Activated naive CD8-positive, alpha-beta T cell treated with anti-CD3 and anti-CD28 coated beads for 36 hours (primary cell): ENCODE results near the gene GTF2F2. TPM values are rescaled to one million over a fixed set of nuclear protein-coding genes. Genes with fewer than 3 reads are reported as not detected.
"Not testable (repeated sequence)": the region's sequence is repeated elsewhere in the genome, so short reads cannot be mapped to it uniquely, and the experiment has no call there.

Experiments
- DNase-seq: peaks from one replicate; pipeline ENCODE4 v3.0.0; 2021
- H3K27ac Mint-ChIP-seq: one replicate; pipeline ENCODE4 v1.8.0; 2022; ENCODE audit warnings: mild to moderate bottlenecking, moderate library complexity, mixed read lengths
- H3K27me3 Mint-ChIP-seq: one replicate; pipeline ENCODE4 v1.8.0; 2022; ENCODE audit warnings: mild to moderate bottlenecking, mixed read lengths
- H3K36me3 Mint-ChIP-seq: one replicate; pipeline ENCODE4 v1.8.0; 2021; ENCODE audit warnings: mild to moderate bottlenecking, mixed read lengths
- H3K4me1 Mint-ChIP-seq: one replicate; pipeline ENCODE4 v1.8.0; 2021; ENCODE audit warnings: mixed read lengths
- H3K4me3 Mint-ChIP-seq: one replicate; pipeline ENCODE4 v1.8.0; 2022; ENCODE audit warnings: mild to moderate bottlenecking, moderate library complexity, mixed read lengths
- H3K9me3 Mint-ChIP-seq: one replicate; pipeline ENCODE4 v1.8.0; 2022; ENCODE audit warnings: mixed read lengths
- total RNA-seq, 2 experiments: library from RNA; stranded (reverse); gene quantifications; one replicate each; pipeline ENCODE4 v1.2.3, GENCODE V29; 2021

Gene GTF2F2
- total RNA-seq, 2 experiments from 2014 or later = 31.2 to 32.4 TPM

DNA sequence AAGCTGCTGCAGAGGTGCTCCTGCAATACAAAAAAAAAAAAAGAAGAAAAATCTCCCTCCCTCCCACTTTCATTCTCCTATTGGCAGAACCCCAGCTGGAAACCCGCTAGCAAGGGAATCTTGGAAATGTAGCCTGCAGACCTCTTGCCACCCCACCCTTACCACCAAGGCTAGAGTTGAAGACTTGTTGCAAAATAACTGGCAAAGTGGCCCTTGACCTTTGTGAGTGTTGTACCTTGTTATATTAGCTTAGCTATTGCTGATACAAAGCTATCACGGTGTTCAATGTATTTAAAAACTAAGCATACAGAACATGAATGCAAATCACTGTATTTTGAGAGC lies 138.0 kb downstream of the GTF2F2 start:
- peaks cover 2% of the 10 kb centered on the region for H3K9me3 Mint-ChIP-seq
- H3K36me3 Mint-ChIP-seq = peaks cover 14% of the 10 kb centered on the region
- H3K27ac Mint-ChIP-seq = peak overlapping the region; percentile 64
- H3K27me3 Mint-ChIP-seq = no peaks in the 10 kb centered on the region
- no peak overlapping the region for H3K4me3 Mint-ChIP-seq
- H3K4me1 Mint-ChIP-seq = peaks cover 32% of the 10 kb centered on the region
- no peak for DNase-seq

DNA sequence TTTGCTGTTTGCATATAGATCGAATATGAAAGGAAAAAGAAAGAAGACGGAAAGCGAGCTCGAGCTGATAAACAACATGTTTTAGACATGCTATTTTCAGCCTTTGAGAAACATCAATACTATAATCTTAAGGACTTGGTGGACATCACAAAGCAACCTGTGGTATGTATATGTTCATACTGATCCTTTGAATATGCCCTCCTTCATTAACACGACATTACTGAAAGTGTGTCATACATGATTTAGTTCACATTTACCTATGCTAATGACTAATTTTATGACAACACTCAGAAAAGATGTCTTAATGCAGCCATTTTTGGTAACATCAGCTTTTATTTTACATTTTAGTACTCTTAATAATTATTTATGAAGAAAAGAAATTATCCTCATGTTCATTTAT lies 146.9 kb downstream of the GTF2F2 start:
- no peak for DNase-seq
- no peak overlapping the region for H3K27ac Mint-ChIP-seq
- no peaks in the 10 kb centered on the region for H3K9me3 Mint-ChIP-seq
- H3K4me1 Mint-ChIP-seq = no peaks in the 10 kb centered on the region
- H3K36me3 Mint-ChIP-seq = peaks cover 7% of the 10 kb centered on the region
- no peaks in the 10 kb centered on the region for H3K27me3 Mint-ChIP-seq
- no peak overlapping the region for H3K4me3 Mint-ChIP-seq

GRCh38 chr13:45269204-45269603 lies 148.9 kb downstream of the GTF2F2 start:
- DNase-seq = no peak
- H3K9me3 Mint-ChIP-seq = no peaks in the 10 kb centered on the region
- H3K27me3 Mint-ChIP-seq = no peaks in the 10 kb centered on the region
- no peaks in the 10 kb centered on the region for H3K4me1 Mint-ChIP-seq
- peaks cover 6% of the 10 kb centered on the region for H3K36me3 Mint-ChIP-seq
- no peak overlapping the region for H3K27ac Mint-ChIP-seq
- no peak overlapping the region for H3K4me3 Mint-ChIP-seq

DNA sequence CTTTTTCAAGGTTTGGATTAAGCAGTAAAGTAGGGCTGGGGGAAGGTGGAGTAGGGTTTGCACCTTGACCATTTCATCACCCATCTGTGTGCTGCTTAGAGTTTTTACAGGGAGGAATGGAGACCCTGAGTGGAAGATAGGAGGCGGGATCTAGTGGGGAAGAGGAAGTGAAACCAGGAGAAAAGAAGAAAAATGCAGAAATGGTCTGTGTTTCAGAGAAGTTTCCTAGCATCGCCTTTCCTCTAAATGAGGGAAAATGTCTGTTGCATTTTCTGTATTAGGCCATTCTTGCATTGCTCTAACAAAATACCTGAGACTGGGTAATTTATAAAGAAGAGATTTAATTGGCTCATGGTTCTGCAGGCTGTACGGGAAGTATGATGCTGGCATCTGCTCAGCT lies 156.6 kb downstream of the GTF2F2 start:
- Mint-ChIP-seq H3K36me3 (peaks cover 36% of the 10 kb centered on the region), H3K4me3 (no peak overlapping the region), H3K4me1 (peaks cover 14% of the 10 kb centered on the region), H3K9me3 (peaks cover 6% of the 10 kb centered on the region), H3K27me3 (no peaks in the 10 kb centered on the region), H3K27ac (no peak overlapping the region)
- no peak for DNase-seq

- H3K4me1 Mint-ChIP-seq = peaks cover 14% of the 10 kb centered on the region
- no peaks in the 10 kb centered on the region for H3K27me3 Mint-ChIP-seq
- H3K36me3 Mint-ChIP-seq = peaks cover 36% of the 10 kb centered on the region
- H3K4me3 Mint-ChIP-seq = no peak overlapping the region
- H3K9me3 Mint-ChIP-seq = peaks cover 6% of the 10 kb centered on the region
- H3K27ac Mint-ChIP-seq = no peak overlapping the region
- DNase-seq = no peak
Observed at GRCh38 chr13:45278096-45278645, 157.9 kb downstream of the GTF2F2 start.

DNA sequence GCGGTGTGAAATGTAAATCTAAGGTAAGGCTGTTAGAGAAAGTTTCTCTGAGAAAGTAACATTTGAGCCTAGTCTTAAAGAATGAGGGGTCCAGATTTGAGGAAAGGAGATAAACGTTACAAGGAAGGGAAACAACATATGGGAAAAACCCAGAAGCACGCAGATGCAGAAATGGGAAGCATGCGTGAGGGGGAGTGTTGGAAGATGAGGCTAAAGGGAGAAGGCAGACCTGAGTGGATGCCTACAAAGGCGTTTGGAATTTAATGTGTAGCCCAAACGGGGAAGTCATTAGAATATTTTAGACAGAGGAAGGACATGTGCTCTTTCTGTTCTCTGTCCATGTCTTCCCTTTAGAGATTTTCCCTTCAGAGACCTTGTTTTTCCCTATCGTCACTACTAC lies 159.7 kb downstream of the GTF2F2 start:
- H3K27ac Mint-ChIP-seq = no peak overlapping the region
- no peaks in the 10 kb centered on the region for H3K27me3 Mint-ChIP-seq
- peaks cover 14% of the 10 kb centered on the region for H3K4me1 Mint-ChIP-seq
- no peak overlapping the region for H3K4me3 Mint-ChIP-seq
- H3K9me3 Mint-ChIP-seq = peaks cover 6% of the 10 kb centered on the region
- DNase-seq = no peak
- H3K36me3 Mint-ChIP-seq = peaks cover 27% of the 10 kb centered on the region

GRCh38 chr13:45280751-45281634 lies 160.7 kb downstream of the GTF2F2 start:
- H3K36me3 Mint-ChIP-seq = peaks cover 25% of the 10 kb centered on the region
- H3K27ac Mint-ChIP-seq = no peak overlapping the region
- DNase-seq = peak; percentile 54
- H3K4me1 Mint-ChIP-seq = peaks cover 14% of the 10 kb centered on the region
- no peak overlapping the region for H3K4me3 Mint-ChIP-seq
- peaks cover 6% of the 10 kb centered on the region for H3K9me3 Mint-ChIP-seq
- no peaks in the 10 kb centered on the region for H3K27me3 Mint-ChIP-seq

DNA sequence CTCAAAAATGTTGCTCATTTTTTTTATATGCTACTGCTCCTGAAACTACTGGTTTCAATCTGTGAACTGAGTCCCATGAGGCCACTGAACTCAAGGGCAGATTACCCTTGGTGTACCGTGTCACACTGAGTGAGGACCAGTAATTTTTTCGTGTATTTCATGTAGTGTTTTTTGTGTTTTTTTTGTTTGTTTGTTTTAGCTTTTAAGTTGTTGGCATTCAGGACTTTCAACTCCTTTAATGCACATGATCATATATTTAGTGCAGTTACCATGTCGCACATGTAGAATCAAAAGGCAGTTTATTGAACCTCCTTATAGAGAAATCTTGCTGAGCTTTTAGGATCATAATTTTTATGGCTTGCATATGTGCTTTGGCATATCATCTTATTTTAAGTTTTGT lies 162.7 kb downstream of the GTF2F2 start:
- Mint-ChIP-seq H3K4me3 (no peak overlapping the region), H3K9me3 (no peaks in the 10 kb centered on the region), H3K36me3 (peaks cover 13% of the 10 kb centered on the region), H3K27ac (no peak overlapping the region), H3K27me3 (no peaks in the 10 kb centered on the region), H3K4me1 (peaks cover 9% of the 10 kb centered on the region)
- DNase-seq = no peak

DNA sequence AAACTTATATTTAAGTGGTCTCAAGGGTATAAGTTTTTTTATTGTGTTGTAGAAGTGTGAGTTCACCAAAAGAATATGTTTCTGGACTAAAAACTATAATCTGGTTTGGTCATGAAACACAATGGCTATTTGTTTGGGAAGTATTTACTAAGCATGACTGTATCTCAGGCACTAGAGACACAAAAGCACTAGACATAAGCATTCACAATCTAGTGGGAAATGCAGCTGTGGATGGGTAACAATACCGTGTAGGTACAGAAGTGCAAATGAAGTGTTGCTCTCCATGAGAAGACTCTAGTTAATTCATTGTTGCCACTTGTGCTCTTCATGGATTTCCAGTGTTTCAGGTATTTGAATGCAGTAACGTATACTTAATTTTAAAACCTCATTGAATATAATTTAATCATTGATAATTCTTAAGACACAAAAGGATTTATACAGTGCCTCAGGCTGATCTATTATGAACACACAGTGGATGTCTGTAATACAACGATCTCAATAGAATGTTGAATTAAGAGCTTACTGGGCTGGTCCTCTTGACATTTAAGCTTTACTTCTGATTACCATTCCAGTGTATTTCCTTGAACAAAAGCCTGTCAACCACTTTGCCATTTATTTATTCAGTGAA lies 169.7 kb downstream of the GTF2F2 start:
- Mint-ChIP-seq H3K27ac (no peak overlapping the region), H3K27me3 (no peaks in the 10 kb centered on the region), H3K36me3 (peaks cover 12% of the 10 kb centered on the region), H3K9me3 (no peaks in the 10 kb centered on the region), H3K4me1 (no peaks in the 10 kb centered on the region), H3K4me3 (no peak overlapping the region)
- no peak for DNase-seq

DNA sequence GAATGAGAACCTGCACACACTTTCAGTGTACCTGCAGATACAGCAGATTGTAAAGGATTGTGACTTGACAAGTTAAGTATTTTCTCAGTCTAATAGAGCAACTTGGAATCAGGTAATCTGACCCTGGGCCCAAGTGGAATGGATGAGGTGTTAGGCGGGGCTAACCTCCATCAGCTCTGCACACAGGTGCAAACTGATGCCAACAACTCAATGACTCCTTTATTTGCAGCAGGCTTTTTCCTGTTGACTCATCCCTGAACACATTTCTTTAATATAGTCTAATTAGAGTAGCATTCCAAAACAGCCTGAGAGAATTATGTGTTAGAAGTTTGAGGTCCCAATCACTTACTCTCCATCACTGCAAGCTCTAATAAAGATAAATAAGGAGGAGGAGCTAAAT lies 171.9 kb downstream of the GTF2F2 start:
- no peak overlapping the region for H3K27ac Mint-ChIP-seq
- H3K4me1 Mint-ChIP-seq = peaks cover 14% of the 10 kb centered on the region
- H3K27me3 Mint-ChIP-seq = no peaks in the 10 kb centered on the region
- H3K4me3 Mint-ChIP-seq = no peak overlapping the region
- H3K36me3 Mint-ChIP-seq = peaks cover 11% of the 10 kb centered on the region
- H3K9me3 Mint-ChIP-seq = no peaks in the 10 kb centered on the region
- DNase-seq = no peak

GRCh38 chr13:45295536-45295935 lies 175.2 kb downstream of the GTF2F2 start:
- Mint-ChIP-seq H3K36me3 (peaks cover 6% of the 10 kb centered on the region), H3K27me3 (no peaks in the 10 kb centered on the region), H3K27ac (no peak overlapping the region), H3K4me3 (no peak overlapping the region), H3K4me1 (peaks cover 32% of the 10 kb centered on the region), H3K9me3 (no peaks in the 10 kb centered on the region)
- no peak for DNase-seq

DNA sequence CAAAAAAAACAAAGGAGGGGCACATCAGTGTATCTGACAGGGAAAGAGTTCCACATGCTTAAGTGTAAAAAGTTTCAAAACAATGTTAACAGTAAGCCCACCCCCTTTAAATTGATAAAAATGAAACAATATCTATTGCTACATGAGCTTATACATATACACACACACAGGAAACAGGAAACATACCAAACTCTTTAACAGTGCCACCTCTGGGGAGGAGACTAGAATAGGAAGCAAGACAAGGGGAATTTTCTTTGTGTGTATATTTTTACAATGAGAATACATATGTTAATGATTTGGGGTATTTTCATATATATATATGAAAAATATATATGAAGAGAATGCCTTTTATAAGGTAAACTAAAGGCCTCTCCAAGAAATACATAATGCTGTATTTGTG lies 175.9 kb downstream of the GTF2F2 start:
- no peaks in the 10 kb centered on the region for H3K9me3 Mint-ChIP-seq
- H3K36me3 Mint-ChIP-seq = peaks cover 6% of the 10 kb centered on the region
- no peak for DNase-seq
- H3K4me1 Mint-ChIP-seq = peaks cover 32% of the 10 kb centered on the region
- no peak overlapping the region for H3K4me3 Mint-ChIP-seq
- H3K27ac Mint-ChIP-seq = no peak overlapping the region
- no peaks in the 10 kb centered on the region for H3K27me3 Mint-ChIP-seq

DNA sequence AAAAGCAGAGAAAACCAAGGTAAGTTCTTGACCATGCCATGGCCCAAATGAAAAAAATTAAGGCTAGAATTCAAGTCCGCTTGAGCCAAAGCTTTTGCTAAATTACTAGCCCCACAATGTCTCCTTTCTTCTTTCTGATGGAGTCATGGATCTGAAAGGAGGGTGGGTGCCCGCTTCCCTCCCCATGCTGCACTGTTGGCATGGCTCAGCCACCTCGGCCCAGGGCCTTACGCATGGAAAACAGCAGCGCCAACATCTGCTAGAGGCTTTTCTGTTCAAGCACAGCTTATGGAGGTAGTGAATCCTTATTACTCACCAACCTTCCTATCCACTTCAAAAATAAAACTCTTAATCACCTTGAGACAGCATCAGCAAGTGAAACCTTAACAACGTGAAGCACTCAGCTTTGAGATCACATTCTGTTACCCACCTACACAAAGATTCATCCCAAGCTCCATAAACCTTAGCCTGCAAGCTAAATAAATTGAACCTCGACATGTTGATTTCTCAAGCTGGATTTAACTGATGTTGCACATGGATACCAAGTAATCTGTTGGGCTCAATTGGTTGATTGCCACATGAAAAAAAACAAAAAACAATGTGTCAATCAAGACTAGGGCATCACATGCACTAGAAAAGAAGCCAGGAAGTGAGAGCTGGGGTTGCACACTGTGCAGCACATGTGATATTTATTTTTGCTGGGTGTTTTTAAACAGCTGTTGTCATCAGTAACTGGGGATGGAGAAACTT lies 177.3 kb downstream of the GTF2F2 start:
- H3K27me3 Mint-ChIP-seq = no peaks in the 10 kb centered on the region
- no peak for DNase-seq
- peaks cover 32% of the 10 kb centered on the region for H3K4me1 Mint-ChIP-seq
- H3K36me3 Mint-ChIP-seq = peaks cover 6% of the 10 kb centered on the region
- H3K9me3 Mint-ChIP-seq = no peaks in the 10 kb centered on the region
- peak overlapping the region; percentile 57 for H3K27ac Mint-ChIP-seq
- no peak overlapping the region for H3K4me3 Mint-ChIP-seq

- Mint-ChIP-seq H3K27ac (peak overlapping the region; percentile 57), H3K36me3 (peaks cover 6% of the 10 kb centered on the region), H3K4me1 (peaks cover 32% of the 10 kb centered on the region), H3K4me3 (no peak overlapping the region), H3K9me3 (no peaks in the 10 kb centered on the region), H3K27me3 (no peaks in the 10 kb centered on the region)
- no peak for DNase-seq
Observed at GRCh38 chr13:45298206-45298505, 177.8 kb downstream of the GTF2F2 start.

GRCh38 chr13:45298550-45298949 lies 178.2 kb downstream of the GTF2F2 start:
- not testable (repeated sequence) for DNase-seq, H3K27ac Mint-ChIP-seq, H3K27me3 Mint-ChIP-seq, H3K9me3 Mint-ChIP-seq, H3K4me3 Mint-ChIP-seq, H3K36me3 Mint-ChIP-seq
- peaks cover 32% of the 10 kb centered on the region for H3K4me1 Mint-ChIP-seq
